Measurements from ENCODE around the gene PPARD. TPM values are rescaled to one million over a fixed set of nuclear protein-coding genes. Genes with fewer than 3 reads are reported as not detected.

Gene PPARD
- total and polyA plus RNA-seq, 2 donors from 2014 or later = 13.2 to 24.4 TPM

- Histone ChIP-seq H3K27ac (ENCODE audit: low read depth in 2 of 2, low read length in 2 of 2) (no peak overlapping the region), H3K9me3 (ENCODE audit: control insufficient read depth in 2 of 3, insufficient read depth in 1 of 3, low read length in 3 of 3) (no peaks in the 10 kb centered on the region), H3K4me3 (ENCODE audit: low read length in 3 of 3) (no peak overlapping the region), H3K4me1 (ENCODE audit: control insufficient read depth in 2 of 3, insufficient read depth in 2 of 3, low read depth in 1 of 3, low read length in 3 of 3) (no peaks in the 10 kb centered on the region), H3K27me3 (ENCODE audit: control insufficient read depth, insufficient read depth, low read length) (no peaks in the 10 kb centered on the region), H3K9ac (ENCODE audit: low read length in 3 of 3) (no peak overlapping the region), H3K36me3 (ENCODE audit: control insufficient read depth in 2 of 3, insufficient read depth in 3 of 3, low read length in 3 of 3) (no peaks in the 10 kb centered on the region)
- intact Hi-C loops (cut with DNase I) = no loop called here
- no peak for TF ChIP-seq CTCF (IDR thresholded peaks at IDR 0.05; ENCODE audit: borderline replicate concordance, extremely low read depth, insufficient read depth)
- no peak for DNase-seq
- FAIRE-seq = no peak
Measured at GRCh38 chr6:35382015-35382414, 39.7 kb downstream of the PPARD start.

DNA sequence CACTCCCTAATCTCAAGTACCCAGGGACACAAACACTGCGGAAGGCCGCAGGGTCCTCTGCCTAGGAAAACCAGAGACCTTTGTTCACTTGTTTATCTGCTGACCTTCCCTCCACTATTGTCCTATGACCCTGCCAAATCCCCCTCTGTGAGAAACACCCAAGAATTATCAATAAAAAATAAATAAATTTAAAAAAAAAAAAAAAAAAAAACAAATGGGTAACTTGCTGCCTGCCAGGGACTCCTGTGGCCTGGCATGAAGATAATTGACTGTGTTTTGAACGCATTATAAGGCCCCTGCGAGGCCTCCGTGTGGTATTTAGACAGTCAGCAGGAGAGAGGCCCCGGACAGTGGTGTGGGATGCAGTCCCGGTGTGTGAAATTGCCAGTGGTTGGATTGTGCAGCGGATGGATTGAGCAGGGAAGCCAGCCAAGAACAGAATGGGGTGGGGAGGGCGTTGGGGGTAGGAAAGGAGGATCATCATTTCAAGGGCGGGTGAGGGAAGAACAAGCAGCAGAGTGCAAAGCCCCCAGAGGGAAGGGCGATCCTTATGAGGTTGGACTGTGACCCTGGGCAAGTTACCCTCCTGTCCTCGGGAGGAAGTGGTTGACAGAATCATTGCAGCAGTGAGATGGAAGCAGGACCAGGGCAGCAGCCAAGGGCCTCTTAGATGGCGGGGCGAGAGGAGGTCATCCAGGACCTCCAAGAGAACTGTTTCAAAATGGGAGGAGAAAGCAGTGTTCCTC is 43.3 kb downstream of the PPARD start:
- no peak overlapping the region for H3K4me3 ChIP-seq (ENCODE audit: low read length in 3 of 3)
- H3K36me3 ChIP-seq (ENCODE audit: control insufficient read depth in 2 of 3, insufficient read depth in 3 of 3, low read length in 3 of 3) = no peaks in the 10 kb centered on the region
- H3K27ac ChIP-seq (ENCODE audit: low read depth in 2 of 2, low read length in 2 of 2) = no peak overlapping the region
- H3K27me3 ChIP-seq (ENCODE audit: control insufficient read depth, insufficient read depth, low read length) = no peaks in the 10 kb centered on the region
- H3K9me3 ChIP-seq (ENCODE audit: control insufficient read depth in 2 of 3, insufficient read depth in 1 of 3, low read length in 3 of 3) = no peaks in the 10 kb centered on the region
- no peak for TF ChIP-seq CTCF (IDR thresholded peaks at IDR 0.05; ENCODE audit: borderline replicate concordance, extremely low read depth, insufficient read depth)
- DNase-seq (peak in 1 of 5 donors; percentile 29), FAIRE-seq (no peak)
- H3K9ac ChIP-seq (ENCODE audit: low read length in 3 of 3) = no peak overlapping the region
- intact Hi-C loops (cut with DNase I) = no loop called here
- H3K4me1 ChIP-seq (ENCODE audit: control insufficient read depth in 2 of 3, insufficient read depth in 2 of 3, low read depth in 1 of 3, low read length in 3 of 3) = peaks cover 0 to 2% (median 0%) of the 10 kb centered on the region in 3 donors

GRCh38 chr6:35386989-35387388 is 44.6 kb downstream of the PPARD start:
- Histone ChIP-seq H3K27me3 (ENCODE audit: control insufficient read depth, insufficient read depth, low read length) (no peaks in the 10 kb centered on the region), H3K27ac (ENCODE audit: low read depth in 2 of 2, low read length in 2 of 2) (no peak overlapping the region), H3K4me1 (ENCODE audit: control insufficient read depth in 2 of 3, insufficient read depth in 2 of 3, low read depth in 1 of 3, low read length in 3 of 3) (peaks cover 0 to 7% (median 0%) of the 10 kb centered on the region in 3 donors), H3K36me3 (ENCODE audit: control insufficient read depth in 2 of 3, insufficient read depth in 3 of 3, low read length in 3 of 3) (no peaks in the 10 kb centered on the region), H3K4me3 (ENCODE audit: low read length in 3 of 3) (no peak overlapping the region), H3K9ac (ENCODE audit: low read length in 3 of 3) (no peak overlapping the region), H3K9me3 (ENCODE audit: control insufficient read depth in 2 of 3, insufficient read depth in 1 of 3, low read length in 3 of 3) (no peaks in the 10 kb centered on the region)
- no peak for DNase-seq
- intact Hi-C loops (cut with DNase I) = no loop called here
- FAIRE-seq = no peak
- TF ChIP-seq CTCF (IDR thresholded peaks at IDR 0.05; ENCODE audit: borderline replicate concordance, extremely low read depth, insufficient read depth) = no peak
